Left lung (tissue), 10 donors: ENCODE results near the gene PLB1. TPM values are rescaled to one million over a fixed set of nuclear protein-coding genes. Genes with fewer than 3 reads are reported as not detected.
A peak's percentile ranks its signal among the peaks of the same experiment; 100 is the strongest.

Experiments
- ATAC-seq: fragments of 200-7000 bp; cut with Tn5 transposase; one replicate; pipeline ENCODE4 v1.9.1; 2020; ENCODE audit warnings: moderate library complexity
- DNase-seq, 4 donors: peaks; one replicate each; pipeline ENCODE4 v3.0.0-alpha.2; 2013 to 2020
- H3K27ac ChIP-seq, 2 donors: fragments of 200-600 bp; sonication (generic) in 1 of 2; one replicate each; pipeline versions ENCODE4 v1.5.0 to v1.8.0; 2020 to 2021
- H3K27me3 ChIP-seq, 2 donors: fragments of 200-600 bp; sonication (generic) in 1 of 2; one replicate each; pipeline versions ENCODE4 v1.5.0 to v1.8.0; 2020 to 2021
- H3K36me3 ChIP-seq, 2 donors: fragments of 200-600 bp; sonication (generic) in 1 of 2; one replicate each; pipeline versions ENCODE4 v1.5.0 to v1.8.0; 2020 to 2021
- H3K4me1 ChIP-seq, 2 donors: fragments of 200-600 bp; one replicate each; pipeline ENCODE4 v1.8.0; 2021
- H3K4me3 ChIP-seq, 2 donors: fragments of 200-600 bp; sonication (generic) in 1 of 2; one replicate each; pipeline versions ENCODE4 v1.5.0 to v1.8.0; 2020 to 2021; ENCODE audit warnings: mild to moderate bottlenecking in 1 of 2
- H3K9me3 ChIP-seq, 2 donors: fragments of 200-600 bp; sonication (generic) in 1 of 2; one replicate each; pipeline versions ENCODE4 v1.5.0 to v1.8.0; 2020 to 2021
- CTCF ChIP-seq, 2 donors: fragments of 200-600 bp; sonication (generic) in 1 of 2; IDR thresholded peaks; one replicate each; pipeline versions ENCODE4 v1.5.0 to v1.8.0; 2021; ENCODE audit warnings: antibody characterized with exemption in 2 of 2
- intact Hi-C, 2 donors: fragments of 100-400 bp; cut with DNase I; formaldehyde crosslinking; loops; one replicate each; pipeline versions ENCODE4 v1.11.2 to v1.14.2; 2022
- polyA plus RNA-seq, 6 donors: library from polyadenylated mRNA; unstranded; fragments of 120-200 nt; gene quantifications; one replicate each; pipeline ENCODE4 v1.2.1, GENCODE V29; 2013; ENCODE audit not compliant: insufficient read length in 6 of 6
- total RNA-seq, 2 donors: library from RNA; stranded (reverse); fragmentation: NEBNext Ultra II Directional; extraction: Animal tissue kit (Norgen Biotek cat#: 25700); gene quantifications; one replicate each; pipeline ENCODE4 v1.2.1, GENCODE V29; 2021
- donor health status: DM: no; HTN: yes; CAD: no.
- donor health status: DM: no; HTN: no; CAD: no.

The PLB1 gene
- total and polyA plus RNA-seq, 8 donors, result 0.94 to 6.8 (median 1.9) TPM

DNA sequence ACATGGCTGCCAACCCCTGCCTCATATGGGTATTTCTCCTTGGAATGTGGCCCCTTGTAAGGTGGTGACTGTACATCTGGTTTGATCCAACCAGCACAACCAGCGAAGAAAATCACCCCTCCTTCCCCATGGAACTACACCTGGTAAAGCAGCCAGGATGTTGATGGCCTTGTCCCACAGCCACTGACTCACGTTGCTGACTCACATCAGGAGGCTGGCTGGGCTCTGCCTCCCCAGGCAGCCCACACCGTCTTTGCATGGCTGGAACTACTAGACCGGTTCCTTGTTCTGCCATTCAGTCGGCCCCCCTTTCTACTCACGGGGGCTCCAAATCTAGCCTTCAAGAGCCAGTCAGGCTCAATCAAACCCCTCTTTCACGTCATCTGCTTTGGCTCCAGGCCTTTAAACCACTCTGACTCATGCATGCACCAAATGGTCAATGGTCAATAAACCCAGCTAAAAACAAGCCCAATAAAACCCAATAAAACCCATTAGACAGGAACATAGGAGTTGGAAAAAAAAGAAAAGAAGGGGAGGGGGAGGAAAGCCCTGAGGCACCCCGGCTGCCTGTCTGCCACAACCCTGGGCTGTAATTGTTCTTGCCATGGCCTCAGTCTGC is 114.8 kb downstream of the PLB1 start:
- intact Hi-C loops, result no loop called here
- ATAC-seq (peak; percentile 68), DNase-seq (no peak)
- Histone ChIP-seq H3K27me3 (no peaks in the 10 kb centered on the region), H3K27ac (no peak overlapping the region), H3K36me3 (peaks cover 0 to 9% of the 10 kb centered on the region in 2 donors), H3K4me3 (no peak overlapping the region), H3K9me3 (no peaks in the 10 kb centered on the region), H3K4me1 (no peaks in the 10 kb centered on the region)
- TF ChIP-seq CTCF (IDR thresholded peaks at IDR 0.05), result no peak

DNA sequence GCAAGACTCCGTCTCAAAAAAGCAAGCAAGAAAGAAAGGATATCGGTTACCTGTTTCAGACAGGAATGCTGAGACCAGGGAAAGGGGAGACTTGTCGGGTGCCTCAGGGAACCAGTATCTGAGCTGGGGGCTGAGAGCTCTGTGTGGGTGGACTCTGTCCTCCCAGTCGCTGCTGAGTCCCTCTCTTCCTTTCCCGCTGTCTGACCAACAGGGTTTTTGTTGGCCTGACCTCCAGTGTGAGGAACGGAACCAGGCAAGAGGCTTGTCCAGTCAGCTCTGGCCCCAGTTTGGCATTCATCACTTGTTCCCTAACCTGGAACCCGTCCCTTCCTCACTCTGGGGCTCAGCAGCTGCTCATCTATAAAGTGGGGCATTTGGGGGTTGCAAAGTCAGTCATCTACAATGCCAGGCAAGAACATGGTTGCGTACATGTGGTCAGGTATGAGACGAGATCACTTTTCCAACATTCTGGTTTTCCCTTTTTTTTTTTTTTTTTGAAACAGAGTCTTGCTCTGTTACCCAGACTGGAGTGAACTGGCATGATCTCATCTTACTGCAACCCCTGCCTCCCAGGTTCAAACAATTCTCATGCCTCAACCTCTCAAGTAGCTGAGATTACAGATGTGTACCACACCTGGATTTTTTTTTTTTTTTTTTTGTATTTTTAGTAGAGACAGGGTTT is 116.4 kb downstream of the PLB1 start:
- ATAC-seq (no peak), DNase-seq (no peak)
- peaks cover 0 to 9% of the 10 kb centered on the region in 2 donors for H3K36me3 ChIP-seq
- TF ChIP-seq CTCF (IDR thresholded peaks at IDR 0.05), result no peak
- no peaks in the 10 kb centered on the region for H3K27me3 ChIP-seq
- H3K9me3 ChIP-seq, result no peaks in the 10 kb centered on the region
- intact Hi-C loops, result no loop called here
- H3K27ac ChIP-seq, result no peak overlapping the region
- H3K4me1 ChIP-seq, result no peaks in the 10 kb centered on the region
- H3K4me3 ChIP-seq, result no peak overlapping the region

GRCh38 chr2:28613186-28613585 is 117.3 kb downstream of the PLB1 start:
- peaks cover 0 to 9% of the 10 kb centered on the region in 2 donors for H3K36me3 ChIP-seq
- no peak overlapping the region for H3K4me3 ChIP-seq
- DNase-seq (no peak), ATAC-seq (no peak)
- H3K4me1 ChIP-seq, result no peaks in the 10 kb centered on the region
- no peaks in the 10 kb centered on the region for H3K9me3 ChIP-seq
- H3K27ac ChIP-seq, result no peak overlapping the region
- intact Hi-C loops, result no loop called here
- TF ChIP-seq CTCF (IDR thresholded peaks at IDR 0.05), result no peak
- H3K27me3 ChIP-seq, result no peaks in the 10 kb centered on the region

- TF ChIP-seq CTCF (IDR thresholded peaks at IDR 0.05), result no peak
- H3K4me3 ChIP-seq, result no peak overlapping the region
- no peaks in the 10 kb centered on the region for H3K27me3 ChIP-seq
- intact Hi-C loops, result no loop called here
- no peaks in the 10 kb centered on the region for H3K4me1 ChIP-seq
- H3K9me3 ChIP-seq, result no peaks in the 10 kb centered on the region
- peak overlapping the region in 1 of 2 donors; percentile 5 for H3K27ac ChIP-seq
- peak; percentile 21 for ATAC-seq
- DNase-seq, result peak in 1 of 4 donors; percentile 36
- H3K36me3 ChIP-seq, result peaks cover 0 to 9% of the 10 kb centered on the region in 2 donors
Measured at GRCh38 chr2:28613633-28614501, 118.0 kb downstream of the PLB1 start.

GRCh38 chr2:28615706-28616105 is 119.8 kb downstream of the PLB1 start:
- no peak overlapping the region for H3K4me3 ChIP-seq
- no peak for TF ChIP-seq CTCF (IDR thresholded peaks at IDR 0.05)
- DNase-seq (no peak), ATAC-seq (peak; percentile 71)
- no peaks in the 10 kb centered on the region for H3K27me3 ChIP-seq
- intact Hi-C loops, result no loop called here
- peaks cover 0 to 12% of the 10 kb centered on the region in 2 donors for H3K4me1 ChIP-seq
- no peaks in the 10 kb centered on the region for H3K9me3 ChIP-seq
- H3K27ac ChIP-seq, result no peak overlapping the region
- peaks cover 0 to 6% of the 10 kb centered on the region in 2 donors for H3K36me3 ChIP-seq
